Kidney capillary endothelial cell (primary cell): ENCODE data around the gene LDLRAD4.

Experiments used
- DNase-seq: peaks from one replicate; pipeline ENCODE4 v3.0.0-alpha.2; 2018; ENCODE audit warnings: low spot score

LDLRAD4 gene

DNA sequence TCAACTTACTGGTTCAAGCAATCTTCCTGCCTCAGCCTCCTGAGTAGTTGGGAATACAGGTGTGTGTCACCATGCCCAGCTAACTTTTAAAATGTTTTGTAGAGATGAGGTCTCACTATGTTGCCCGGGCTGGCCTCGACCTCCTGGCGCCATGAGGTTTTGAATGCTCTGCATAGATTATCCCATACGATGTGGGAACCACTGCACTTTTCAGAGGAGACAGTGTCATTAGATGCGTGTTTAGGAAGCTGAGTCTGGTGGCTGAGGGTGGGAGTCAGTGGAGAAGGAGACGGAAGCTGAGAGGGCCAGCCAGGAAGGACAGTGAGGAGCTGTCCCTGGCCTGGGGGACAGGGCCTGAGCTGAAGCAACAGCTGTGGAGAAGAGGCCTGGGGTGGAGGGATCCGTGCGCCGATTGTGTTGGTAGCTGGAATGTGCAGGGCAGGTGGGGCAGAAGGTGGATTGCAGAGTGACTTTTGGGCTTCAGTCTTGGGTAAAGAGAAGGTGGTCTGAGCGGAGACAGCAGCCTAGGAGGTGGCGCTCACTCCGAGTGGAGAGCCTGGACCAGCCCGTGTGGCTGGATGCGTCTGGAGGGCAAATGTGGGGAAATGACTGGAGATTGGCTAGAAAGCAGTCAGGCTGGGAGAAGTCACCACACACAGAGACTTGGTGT lies 68.0 kb downstream of the LDLRAD4 start:
- no peak for DNase-seq

DNA sequence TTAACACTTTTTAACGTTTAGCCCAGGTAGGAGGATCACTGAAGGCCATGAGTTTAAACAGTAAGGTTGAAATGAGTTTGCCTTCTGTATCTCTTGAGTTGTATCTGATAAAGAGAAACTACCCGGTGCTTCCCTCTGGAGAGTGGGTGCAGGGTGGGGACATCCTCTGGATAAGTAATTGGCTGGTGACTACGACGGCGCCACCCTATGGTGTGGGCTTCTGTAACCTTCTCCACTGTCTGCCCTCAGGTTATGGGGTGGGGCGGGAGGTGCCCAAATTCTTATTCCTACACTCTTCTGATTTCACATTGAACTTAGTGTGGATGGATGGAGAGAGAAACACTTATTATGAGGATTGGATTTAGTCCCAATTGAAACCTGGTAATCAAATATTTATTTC lies 68.8 kb downstream of the LDLRAD4 start:
- no peak for DNase-seq

DNA sequence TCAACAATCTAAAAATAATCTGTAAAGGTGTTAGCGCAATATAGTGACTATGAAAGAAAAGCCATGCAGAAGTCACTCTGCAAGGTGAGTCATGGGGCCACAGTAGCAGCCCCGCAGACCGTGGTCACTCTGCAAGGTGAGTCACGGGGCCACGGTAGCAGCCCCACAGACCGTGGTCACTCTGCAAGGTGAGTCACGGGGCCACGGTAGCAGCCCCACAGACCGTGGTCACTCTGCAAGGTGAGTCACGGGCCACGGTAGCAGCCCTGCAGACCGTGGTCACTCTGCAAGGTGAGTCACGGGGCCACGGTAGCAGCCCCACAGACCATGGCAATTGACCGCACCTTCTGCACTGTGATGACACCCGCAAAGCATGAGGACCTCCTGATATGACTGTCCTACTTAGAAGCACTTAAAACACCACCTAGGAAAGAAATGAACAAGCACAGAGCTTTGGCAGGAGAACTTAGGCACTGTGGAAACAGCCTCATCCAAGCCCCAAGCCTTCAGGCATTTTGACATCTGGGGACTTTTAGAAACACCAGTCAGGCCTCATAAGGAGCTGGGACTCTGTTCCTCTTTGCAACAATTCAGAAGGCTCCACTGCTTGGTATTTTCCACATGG lies 70.1 kb downstream of the LDLRAD4 start:
- DNase-seq = no peak

DNA sequence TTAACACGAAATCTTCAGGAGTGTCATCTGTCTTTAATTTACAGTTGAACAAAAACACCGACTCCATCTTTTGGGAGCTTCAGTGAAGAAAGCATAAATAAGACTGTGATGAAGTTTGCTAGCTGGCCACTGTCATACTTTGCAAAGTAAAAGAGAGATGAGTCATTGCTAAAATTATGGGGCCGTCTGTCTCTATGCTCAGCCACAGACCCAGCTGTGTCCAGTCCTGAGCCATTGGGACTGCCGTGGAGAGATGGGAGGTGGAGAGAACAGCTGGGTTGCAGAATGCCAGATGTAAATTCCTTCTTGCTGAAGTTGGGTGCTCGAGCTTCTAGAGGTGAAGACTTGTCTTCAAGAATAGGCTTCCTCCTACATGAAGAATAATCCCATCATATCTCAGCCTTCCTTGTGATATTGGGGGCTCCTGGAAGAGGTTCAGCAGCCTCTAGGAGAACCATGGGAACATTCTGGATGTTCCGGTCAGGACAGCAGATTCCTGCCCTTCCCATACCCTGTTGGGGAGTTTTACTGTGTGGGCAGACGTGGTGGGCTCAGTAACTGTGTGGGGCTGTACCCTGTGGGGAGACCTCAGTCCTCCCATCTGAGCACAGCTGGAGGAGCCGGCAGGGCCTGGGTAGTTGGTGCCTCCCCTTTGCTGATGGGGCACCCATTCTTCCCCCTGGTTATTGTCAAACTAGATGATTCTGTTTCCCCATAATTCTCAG lies 71.1 kb downstream of the LDLRAD4 start:
- DNase-seq = no peak

DNA sequence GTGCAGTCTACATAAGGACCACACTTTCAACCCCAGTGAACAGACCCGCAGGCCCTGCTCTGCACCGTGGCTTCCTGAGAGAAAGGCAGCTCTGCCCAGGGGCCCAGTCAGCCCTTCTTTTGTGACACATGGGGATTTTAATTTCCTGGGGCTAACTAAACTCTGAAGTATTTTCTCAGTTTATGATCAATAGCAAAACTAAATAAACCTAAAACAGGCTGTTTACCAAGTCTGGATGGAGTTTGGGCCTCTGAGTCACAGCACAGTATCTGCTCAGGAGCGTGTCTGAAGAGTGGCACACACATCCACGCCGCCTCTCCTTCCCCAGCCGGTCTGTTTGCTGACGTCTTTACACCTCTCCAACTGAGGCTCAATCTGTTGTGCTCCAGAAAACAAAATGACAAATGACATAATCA lies 72.3 kb downstream of the LDLRAD4 start:
- no peak for DNase-seq

DNA sequence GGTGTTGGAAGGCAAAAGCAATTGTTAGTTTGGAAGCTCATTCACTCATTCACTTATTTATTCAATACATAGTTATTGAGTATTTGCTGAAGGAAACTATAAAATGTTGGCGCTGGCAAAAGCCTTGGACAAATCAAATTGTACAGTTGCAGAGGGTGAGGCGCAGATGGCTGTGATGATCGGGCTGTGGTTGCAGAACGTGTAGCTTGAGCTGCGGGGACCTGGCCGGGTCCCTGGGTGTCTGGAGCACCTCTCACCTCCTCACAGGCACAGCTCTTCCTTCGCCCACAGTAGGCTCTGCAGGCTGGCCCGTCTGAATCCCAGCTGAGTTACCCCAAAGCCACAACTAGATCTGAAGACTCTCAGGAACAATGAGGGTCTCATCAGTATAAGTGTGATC lies 72.7 kb downstream of the LDLRAD4 start:
- no peak for DNase-seq

DNA sequence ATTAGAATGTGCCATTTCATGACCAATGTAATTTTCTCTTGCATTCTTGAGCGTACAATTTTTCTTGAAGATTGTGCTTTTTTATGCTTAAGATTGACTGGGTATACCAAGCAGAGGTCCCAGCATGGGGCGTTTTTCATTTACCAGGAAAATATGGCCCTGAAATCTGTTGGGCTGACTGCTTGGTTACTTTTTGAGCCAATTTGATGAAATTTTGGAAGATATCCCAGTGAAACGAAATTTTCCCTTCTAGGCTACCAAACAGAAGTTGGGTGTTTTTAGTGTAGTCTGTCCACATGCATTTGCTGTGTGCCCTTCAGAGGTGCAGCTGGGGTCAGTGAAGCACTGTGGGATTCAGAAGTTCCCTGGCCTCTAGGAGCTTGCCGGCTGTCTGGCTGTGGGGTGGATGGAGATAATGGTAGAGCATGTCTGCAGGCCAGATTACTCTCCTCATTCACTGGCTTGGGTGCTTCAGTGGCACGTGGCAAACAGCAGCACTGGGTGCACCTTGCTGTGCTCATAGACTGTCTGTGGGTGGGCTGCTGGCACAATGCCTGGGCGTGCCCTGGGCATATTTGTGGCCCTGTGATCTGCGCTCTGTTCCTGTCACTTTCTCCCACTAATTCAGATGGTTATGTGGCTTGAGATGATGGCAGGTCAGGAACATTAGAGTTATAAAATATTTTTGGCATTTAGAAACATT lies 73.3 kb downstream of the LDLRAD4 start:
- DNase-seq = no peak

DNA sequence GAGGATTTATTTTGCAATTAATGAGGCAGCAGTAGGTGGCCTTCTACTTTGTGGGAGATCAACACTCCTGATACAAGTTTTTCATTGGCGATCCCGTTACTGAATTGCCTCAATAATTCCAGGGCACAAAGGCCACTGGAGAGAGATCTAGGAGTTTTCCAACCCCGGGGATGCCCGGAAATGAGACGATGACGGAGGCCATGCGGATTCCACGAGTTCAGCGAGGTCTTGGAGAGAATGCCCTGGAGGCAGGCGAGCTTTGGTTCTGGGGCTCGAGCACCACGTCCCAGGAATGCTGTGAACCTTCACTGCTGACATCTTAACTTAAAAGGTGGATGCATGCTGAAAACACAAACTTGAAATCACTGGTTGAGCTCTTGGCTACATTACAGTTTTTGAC lies 74.2 kb downstream of the LDLRAD4 start:
- no peak for DNase-seq

DNA sequence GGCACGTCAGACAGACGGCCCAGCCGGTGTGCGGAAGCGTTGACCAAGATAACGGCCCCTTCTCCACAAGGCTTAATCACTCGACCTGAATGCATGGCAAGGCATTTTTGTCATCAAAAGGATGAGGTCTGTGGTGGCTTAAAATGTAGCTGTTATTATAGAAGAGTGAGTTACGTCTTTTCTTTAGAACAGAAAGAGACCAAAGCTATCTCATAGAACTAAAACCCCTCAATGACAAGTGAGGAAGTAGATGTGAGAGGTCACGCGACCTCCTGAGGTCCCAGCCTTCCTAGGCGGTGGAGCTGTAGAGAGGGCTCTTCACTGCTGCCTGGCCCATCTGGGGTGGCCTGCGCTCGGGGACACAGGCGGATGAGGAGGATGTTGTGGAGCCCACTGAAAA lies 75.7 kb downstream of the LDLRAD4 start:
- DNase-seq = no peak

DNA sequence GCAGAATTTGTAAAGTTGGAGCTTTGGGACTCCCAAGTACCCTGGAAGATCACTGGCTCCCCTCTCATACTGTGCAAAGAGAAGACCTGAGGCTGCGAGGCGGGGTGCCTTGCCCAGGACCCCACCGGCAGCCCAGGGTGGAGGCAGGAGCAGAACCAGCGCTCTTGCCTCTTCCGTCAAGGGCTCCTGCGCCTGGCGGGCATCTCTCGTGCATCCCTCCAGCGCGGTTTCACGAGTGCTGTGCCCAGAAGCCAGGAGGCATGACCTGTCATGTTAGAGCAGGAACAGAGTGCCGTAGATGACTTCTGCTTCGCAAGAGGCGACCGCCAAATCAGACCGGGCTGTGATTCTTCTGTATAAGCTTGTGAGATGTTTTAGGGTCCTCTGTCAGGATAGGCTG lies 77.3 kb downstream of the LDLRAD4 start:
- DNase-seq = no peak

DNA sequence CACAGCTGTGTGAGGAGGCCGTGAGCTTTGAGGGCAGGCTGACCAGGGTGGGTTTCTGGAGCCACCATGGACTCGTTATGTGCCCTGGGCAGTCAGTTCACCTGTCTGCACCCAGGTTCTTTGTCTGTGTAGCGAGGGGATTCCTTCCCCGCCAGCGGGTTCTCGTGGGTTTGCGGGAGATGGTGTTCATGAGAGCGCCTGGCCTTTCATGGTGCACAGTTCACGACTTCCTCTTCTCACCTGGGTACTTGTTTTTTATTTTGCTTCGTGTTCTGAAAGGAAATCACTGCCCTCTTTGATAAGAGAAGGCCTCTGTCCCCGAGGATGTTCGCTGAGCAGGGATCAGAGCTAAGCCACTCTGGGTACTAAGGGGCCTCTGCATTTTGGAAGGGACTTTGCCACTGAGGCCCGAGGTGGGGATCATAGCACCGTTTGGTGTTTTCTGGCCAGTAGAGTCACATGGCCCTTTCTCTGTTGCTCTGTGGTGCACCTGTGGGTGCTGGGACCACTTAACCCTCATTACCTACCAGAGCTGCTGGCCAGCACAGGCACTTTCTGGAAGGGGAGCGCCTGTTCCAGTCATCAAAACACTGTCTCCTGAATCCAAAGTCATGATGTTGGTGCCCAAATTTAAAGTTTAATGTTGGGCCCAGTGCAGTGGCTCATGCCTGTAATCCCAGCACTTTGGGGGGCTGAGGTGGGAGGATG lies 78.5 kb downstream of the LDLRAD4 start:
- no peak for DNase-seq

DNA sequence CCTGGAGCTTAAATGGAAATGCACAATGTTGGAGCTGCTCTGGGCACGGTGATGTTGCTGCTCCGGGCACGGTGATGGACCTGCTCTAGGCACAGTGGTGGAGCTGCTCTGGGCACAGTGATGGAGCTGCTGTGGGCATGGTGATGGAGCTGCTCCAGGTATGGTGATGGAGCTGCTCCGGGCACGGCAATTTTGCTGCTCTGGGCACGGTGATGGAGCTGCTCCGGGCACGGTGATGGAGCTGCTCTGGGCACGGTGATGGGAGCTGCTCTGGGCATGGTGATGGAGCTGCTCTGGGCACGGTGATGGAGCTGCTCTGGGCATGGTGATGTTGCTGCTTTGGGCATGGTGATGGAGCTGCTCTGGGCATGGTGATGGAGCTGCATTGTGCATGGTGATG lies 79.7 kb downstream of the LDLRAD4 start:
- no peak for DNase-seq

DNA sequence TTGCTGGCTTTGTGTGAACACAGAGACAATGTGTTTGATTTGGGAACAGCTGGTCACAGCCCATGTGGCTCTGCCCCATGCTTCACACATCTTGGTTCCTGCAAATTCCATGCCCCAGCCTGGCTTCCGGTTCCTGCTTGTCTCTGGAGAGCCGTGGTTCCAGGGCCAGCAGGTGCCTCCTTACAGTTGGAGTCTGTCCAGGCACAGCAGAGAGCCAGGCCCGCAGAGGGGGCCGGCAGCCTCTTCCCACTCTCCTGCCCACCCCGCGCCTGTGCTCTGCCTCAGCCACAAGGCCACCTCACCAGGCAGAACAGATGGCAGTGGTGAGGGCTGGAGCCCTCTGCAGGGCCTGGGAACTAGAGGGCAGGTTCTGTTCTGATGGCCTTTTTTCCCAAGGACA lies 81.5 kb downstream of the LDLRAD4 start:
- DNase-seq = no peak

DNA sequence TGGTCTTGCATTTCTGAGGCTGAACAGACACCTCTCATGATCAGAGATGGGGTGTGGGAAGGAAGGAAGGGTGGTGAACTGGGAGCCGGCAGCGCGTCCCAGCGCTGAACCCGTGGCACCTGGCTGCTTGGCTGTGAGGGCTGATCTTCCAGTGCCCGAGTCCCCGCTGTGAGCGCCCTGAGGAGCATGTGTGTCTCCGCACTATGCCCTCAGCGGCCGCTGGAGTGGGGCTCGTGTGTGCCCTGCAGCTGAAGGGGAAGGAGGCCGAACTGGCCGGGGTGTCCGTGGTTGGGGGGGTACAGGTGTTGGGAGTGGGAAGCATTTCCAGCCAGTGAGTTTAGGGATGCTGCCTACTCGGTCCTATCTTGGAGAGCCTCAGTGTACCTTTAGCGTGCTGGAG lies 82.2 kb downstream of the LDLRAD4 start:
- DNase-seq = no peak

DNA sequence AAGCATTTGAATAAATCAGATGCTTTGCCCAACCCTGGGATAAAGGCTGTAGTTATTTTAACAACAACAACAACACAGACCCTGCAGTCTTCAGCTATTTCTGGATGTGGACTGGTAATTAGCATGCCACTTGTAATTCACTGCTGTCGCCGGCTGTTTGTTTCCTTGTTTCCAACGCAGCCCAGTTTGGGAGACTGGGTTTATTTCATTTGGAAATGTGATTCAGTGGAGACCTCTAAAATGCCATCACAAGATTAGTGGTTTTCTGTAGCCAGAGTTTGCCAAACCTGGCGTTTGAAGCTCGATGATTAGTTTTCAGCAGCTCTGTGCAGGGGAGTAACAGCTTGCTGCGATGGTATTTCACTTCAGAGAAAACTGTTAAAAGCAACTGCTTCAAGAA lies 83.5 kb downstream of the LDLRAD4 start:
- DNase-seq = no peak

DNA sequence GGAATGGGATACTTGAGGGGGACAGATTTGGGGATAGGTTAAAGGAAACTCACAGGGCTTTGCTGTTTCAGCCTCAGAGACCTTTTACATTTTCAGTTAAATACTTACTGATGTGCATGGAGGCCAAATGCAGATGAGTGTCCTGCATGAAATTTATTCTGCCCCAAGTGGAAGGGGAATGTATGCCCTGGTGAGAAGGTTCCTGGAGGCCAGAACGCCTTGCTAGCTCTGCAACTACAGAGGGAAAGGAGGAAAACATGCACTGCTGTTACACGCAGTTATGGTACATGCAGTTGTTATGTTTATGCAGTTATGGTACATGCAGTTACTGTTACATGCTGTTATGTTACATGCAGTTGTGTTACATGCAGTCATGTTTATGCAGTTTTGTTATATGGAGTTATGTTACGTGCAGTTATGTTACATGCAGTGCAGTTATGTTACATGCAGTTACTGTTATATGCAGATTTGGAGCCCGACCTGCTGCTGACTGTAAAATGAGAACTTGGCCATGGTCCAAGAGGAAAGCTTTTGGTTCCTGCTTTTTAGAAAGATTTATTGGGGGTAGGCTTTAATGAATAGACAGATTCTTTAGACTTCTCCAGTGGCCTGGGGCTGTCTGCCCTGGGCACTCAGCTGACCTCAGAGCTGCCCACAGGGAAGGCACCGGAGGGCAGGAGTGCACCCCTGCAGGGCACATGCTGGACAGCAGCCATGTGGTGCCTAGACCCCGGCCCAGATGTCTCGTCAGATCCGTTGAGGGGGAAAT lies 84.1 kb downstream of the LDLRAD4 start:
- no peak for DNase-seq

DNA sequence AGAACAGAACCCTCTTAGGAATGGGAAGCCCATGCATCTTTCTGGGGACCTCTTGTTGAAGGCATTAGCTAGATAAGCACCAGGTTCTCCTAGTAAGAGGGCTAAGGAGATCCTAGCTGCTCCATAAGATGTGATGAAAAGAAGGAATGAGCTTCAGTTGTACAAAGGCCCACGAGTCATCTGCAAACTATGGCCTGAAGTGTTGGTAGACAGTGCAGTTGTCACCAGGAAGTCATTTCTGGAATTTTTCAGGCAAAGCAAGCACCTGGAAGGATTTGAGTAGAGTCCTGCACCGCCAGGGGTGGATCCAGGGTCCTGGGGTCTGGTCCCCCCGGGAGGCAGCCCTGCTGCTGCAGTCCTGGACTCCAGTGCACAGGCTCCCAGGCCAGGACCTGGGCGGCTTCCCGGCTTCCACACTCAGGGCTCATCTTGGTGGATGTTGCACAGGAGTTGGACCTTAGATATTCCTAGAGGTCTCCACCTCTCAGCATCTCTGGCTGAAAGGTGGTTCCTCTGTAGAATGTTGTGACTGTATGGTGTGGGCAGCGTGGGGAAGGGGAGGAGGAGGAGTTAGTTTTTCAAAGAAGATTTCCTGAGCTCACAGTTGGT lies 85.3 kb downstream of the LDLRAD4 start:
- no peak for DNase-seq

DNA sequence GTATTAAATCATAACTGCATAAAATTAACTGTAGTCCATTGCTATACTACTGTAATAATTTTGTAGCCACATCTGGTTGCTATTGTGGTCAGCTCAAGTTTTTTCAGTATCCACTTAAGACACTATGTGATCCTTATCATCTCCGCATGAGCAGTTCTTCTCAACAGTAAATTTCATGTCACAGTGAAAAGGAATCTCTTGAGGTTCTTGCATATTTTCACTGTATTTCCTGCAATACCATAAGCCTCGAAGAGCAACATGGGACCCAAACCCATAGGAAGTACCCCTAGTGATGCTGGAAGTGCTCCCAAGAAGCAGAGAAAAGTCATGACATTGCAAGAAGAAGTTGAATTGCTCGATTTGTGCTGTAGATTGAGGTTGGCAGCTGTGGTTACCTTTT lies 86.7 kb downstream of the LDLRAD4 start:
- no peak for DNase-seq

DNA sequence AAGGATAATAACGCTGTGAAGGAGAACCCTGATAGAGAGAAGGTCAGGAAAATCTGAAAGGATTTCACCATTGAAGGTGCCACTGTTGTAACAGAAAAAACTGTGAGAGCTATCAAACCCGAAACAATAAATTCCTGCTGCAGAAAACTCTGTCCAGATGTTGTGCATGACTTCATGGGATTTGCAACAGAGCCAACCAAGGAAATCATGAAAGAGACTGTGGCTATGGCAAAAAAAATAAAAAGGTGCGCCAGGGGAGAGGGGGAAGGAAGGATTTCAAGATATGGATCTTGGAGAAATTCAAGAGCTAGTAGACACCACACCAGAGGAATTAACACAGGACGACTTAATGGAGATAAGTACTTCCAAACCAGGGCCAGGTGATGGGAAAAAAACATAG lies 88.0 kb downstream of the LDLRAD4 start:
- no peak for DNase-seq

DNA sequence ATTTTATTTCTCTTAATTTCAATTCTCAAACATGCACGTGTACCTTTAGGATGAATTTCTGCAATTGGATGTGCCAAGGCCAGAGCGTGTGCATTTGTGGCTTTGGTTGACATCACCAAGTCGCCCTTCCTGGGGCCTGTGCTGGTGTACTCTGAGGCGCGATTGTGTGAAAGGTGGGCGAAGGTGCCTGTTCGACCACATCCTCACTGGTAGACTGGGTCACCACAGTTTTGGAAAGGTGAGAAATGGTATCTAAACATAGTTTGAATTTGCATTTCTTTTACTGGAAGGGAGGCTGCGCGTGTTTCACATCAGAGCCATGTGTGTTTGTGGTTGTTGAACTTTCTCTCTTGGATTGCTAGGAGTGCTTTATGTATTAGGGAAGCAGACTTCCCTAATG lies 89.8 kb downstream of the LDLRAD4 start:
- DNase-seq = no peak
